DMS153 treated with DMSO at 0.1 percent for 48 hours (cell line): Measurements from ENCODE around the gene MOAP1.
"Not testable (repeated sequence)": the region's sequence is repeated elsewhere in the genome, so short reads cannot be mapped to it uniquely, and the experiment has no call there.

ENCODE experiments used
- DNase-seq: peaks from one replicate; lab custom pipeline; 2025; ENCODE audit not compliant: unreplicated experiment; lab: John Stamatoyannopoulos, UW

The MOAP1 gene

GRCh38 chr14:93184391-93185348, at the start of gene MOAP1, which contains the start of gene LYSET:
Gene MOAP1 (minus strand): TSS chr14:93184897. CDS start chr14:93184242, 655 bp downstream.
Gene LYSET (plus strand): TSS chr14:93185317. CDS start chr14:93185406, 89 bp downstream.
- peak; percentile 36 for DNase-seq

- not testable (repeated sequence) for DNase-seq
Measured at GRCh38 chr14:93233078-93233477, 48.4 kb upstream of the MOAP1 start.

- no peak for DNase-seq
Measured at GRCh38 chr14:93232159-93232558, 47.5 kb upstream of the MOAP1 start.

GRCh38 chr14:93231129-93231979, 46.7 kb upstream of the MOAP1 start:
- peak; percentile 20 for DNase-seq

- no peak for DNase-seq
Measured at GRCh38 chr14:93230539-93230938, 45.8 kb upstream of the MOAP1 start.

GRCh38 chr14:93228550-93228949, 43.9 kb upstream of the MOAP1 start:
- no peak for DNase-seq

GRCh38 chr14:93223565-93223964, 38.9 kb upstream of the MOAP1 start:
- DNase-seq: no peak

- DNase-seq: no peak
Measured at GRCh38 chr14:93220509-93220908, 35.8 kb upstream of the MOAP1 start.

GRCh38 chr14:93219103-93219726, 34.5 kb upstream of the MOAP1 start:
- peak; percentile 16 for DNase-seq

GRCh38 chr14:93214598-93214997, 29.9 kb upstream of the MOAP1 start:
- no peak for DNase-seq

- no peak for DNase-seq
Measured at GRCh38 chr14:93212432-93212831, 27.7 kb upstream of the MOAP1 start.

GRCh38 chr14:93207468-93208308, 23.0 kb upstream of the MOAP1 start:
- no peak for DNase-seq

- peak; percentile 94 for DNase-seq
Measured at GRCh38 chr14:93206793-93207467, 22.2 kb upstream of the MOAP1 start, which contains the start of the genes GON7 and UBR7. Gene GON7 (minus strand): TSS chr14:93207065. CDS start chr14:93207037, 28 bp downstream. Gene UBR7 (plus strand): TSS chr14:93207256. CDS start chr14:93207292, 36 bp downstream.

- DNase-seq: no peak
Measured at GRCh38 chr14:93201155-93201704, 16.5 kb upstream of the MOAP1 start.

GRCh38 chr14:93200553-93200952, 15.9 kb upstream of the MOAP1 start:
- no peak for DNase-seq

- no peak for DNase-seq
Measured at GRCh38 chr14:93199031-93199430, 14.3 kb upstream of the MOAP1 start.

- no peak for DNase-seq
Measured at GRCh38 chr14:93195316-93195999, 10.8 kb upstream of the MOAP1 start.

- no peak for DNase-seq
Measured at GRCh38 chr14:93186956-93187355, 2.3 kb upstream of the MOAP1 start.

GRCh38 chr14:93186466-93186865, 1.8 kb upstream of the MOAP1 start:
- no peak for DNase-seq
